Breast epithelium (tissue), 3 donors: ENCODE results near the gene GJA4.

Experiments used
- POLR2A ChIP-seq: fragments of 450-650 bp; IDR thresholded peaks from one replicate; pipeline ENCODE4 v1.6.1; 2016; ENCODE audit warnings: antibody characterized with exemption, mild to moderate bottlenecking, moderate library complexity
- POLR2AphosphoS5 ChIP-seq, 3 donors: sonication (generic); formaldehyde crosslinking; IDR thresholded peaks; one replicate each; pipeline ENCODE4 v1.6.1; 2017; ENCODE audit warnings: antibody characterized with exemption in 3 of 3
- TF ChIP-seq, protein P1 (sequence below), 3 donors: fragments of 450-650 bp; IDR thresholded peaks; one replicate each; pipeline ENCODE4 v1.5.1; 2016 to 2017; ENCODE audit warnings: antibody characterized with exemption in 3 of 3, mild to moderate bottlenecking in 3 of 3, moderate library complexity in 3 of 3

DNA sequence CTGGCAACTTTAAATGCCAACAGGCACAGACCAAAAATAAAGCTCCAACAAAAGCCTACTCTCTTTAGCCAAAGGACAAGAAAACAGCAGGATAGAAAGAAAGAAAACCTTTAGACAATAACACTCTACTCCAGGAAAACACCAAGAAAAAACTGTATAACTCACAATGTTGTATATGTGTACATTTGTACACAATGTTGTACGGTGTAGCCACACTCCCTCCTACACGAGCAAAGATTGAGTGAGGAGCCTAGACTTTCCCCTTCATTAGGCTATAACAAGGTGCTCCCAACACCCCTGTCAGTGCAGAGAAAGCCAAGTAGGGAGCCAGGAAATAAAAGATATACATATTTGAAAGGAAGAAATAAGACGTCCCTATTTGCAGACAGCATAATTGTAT is 24.0 kb downstream of the GJA4 start:
- TF ChIP-seq, protein P1, sequence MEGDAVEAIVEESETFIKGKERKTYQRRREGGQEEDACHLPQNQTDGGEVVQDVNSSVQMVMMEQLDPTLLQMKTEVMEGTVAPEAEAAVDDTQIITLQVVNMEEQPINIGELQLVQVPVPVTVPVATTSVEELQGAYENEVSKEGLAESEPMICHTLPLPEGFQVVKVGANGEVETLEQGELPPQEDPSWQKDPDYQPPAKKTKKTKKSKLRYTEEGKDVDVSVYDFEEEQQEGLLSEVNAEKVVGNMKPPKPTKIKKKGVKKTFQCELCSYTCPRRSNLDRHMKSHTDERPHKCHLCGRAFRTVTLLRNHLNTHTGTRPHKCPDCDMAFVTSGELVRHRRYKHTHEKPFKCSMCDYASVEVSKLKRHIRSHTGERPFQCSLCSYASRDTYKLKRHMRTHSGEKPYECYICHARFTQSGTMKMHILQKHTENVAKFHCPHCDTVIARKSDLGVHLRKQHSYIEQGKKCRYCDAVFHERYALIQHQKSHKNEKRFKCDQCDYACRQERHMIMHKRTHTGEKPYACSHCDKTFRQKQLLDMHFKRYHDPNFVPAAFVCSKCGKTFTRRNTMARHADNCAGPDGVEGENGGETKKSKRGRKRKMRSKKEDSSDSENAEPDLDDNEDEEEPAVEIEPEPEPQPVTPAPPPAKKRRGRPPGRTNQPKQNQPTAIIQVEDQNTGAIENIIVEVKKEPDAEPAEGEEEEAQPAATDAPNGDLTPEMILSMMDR (IDR thresholded peaks at IDR 0.05), result no peak
- no peak for TF ChIP-seq POLR2AphosphoS5 (IDR thresholded peaks at IDR 0.05)
- TF ChIP-seq POLR2A, result no peak
